Transverse colon (tissue), 4 donors: ENCODE results near the gene COX7A2. TPM values are rescaled to one million over a fixed set of nuclear protein-coding genes. Genes with fewer than 3 reads are reported as not detected.

Source experiments
- DNase-seq: peaks from one replicate; pipeline ENCODE4 v3.0.0-alpha.2; 2019
- H3K27ac ChIP-seq, 4 donors: fragments of 200-600 bp; sonication (generic); 2 replicates each; pipeline ENCODE4 v1.5.1; 2016 to 2018; ENCODE audit warnings: inconsistent platforms in 4 of 4
- H3K27me3 ChIP-seq: fragments of 200-600 bp; sonication (generic); 2 replicates; pipeline ENCODE4 v1.5.1; 2017; ENCODE audit warnings: inconsistent platforms
- H3K36me3 ChIP-seq, 4 donors: fragments of 200-600 bp; sonication (generic); 2 replicates each; pipeline ENCODE4 v1.5.1; 2017 to 2019; ENCODE audit warnings: inconsistent platforms in 4 of 4
- H3K4me1 ChIP-seq, 4 donors: fragments of 200-600 bp; sonication (generic); 2 replicates each; pipeline ENCODE4 v1.5.1; 2017 to 2020; ENCODE audit warnings: inconsistent platforms in 4 of 4
- H3K4me3 ChIP-seq, 4 donors: fragments of 200-600 bp; sonication (generic); 1 replicate in 1 of 4; 2 replicates in 3 of 4; pipeline versions ENCODE4 v1.5.1 to v1.6.1; 2017 to 2019; ENCODE audit warnings: inconsistent platforms in 4 of 4
- H3K9me3 ChIP-seq, 2 donors: fragments of 200-600 bp; sonication (generic); 2 replicates each; pipeline ENCODE4 v1.5.1; 2017 to 2019; ENCODE audit warnings: inconsistent platforms in 2 of 2
- EP300 ChIP-seq: sonication (generic); formaldehyde crosslinking; IDR thresholded peaks from one replicate; pipeline ENCODE4 v1.6.1; 2017; ENCODE audit warnings: antibody characterized with exemption, low read depth
- POLR2A ChIP-seq: fragments of 450-650 bp; IDR thresholded peaks from one replicate; pipeline ENCODE4 v1.6.1; 2016; ENCODE audit warnings: antibody characterized with exemption, mild to moderate bottlenecking, moderate library complexity
- POLR2AphosphoS5 ChIP-seq, 3 donors: sonication (generic); formaldehyde crosslinking; IDR thresholded peaks; one replicate each; pipeline ENCODE4 v1.6.1; 2016; ENCODE audit warnings: antibody characterized with exemption in 3 of 3
- WGBS, 2 donors: methylation state at CpG; one replicate each; pipeline ENCODE4 v1.1.5; 2018; ENCODE audit warnings: low coverage in 1 of 2; 5-methylcytosine and 5-hydroxymethylcytosine counted together
- in situ Hi-C, 4 donors: fragments of 200-750 bp; cut with MboI; loops; one replicate each; pipeline versions ENCODE4 v1.15.0 to v1.15.1; 2017; ENCODE audit warnings: low sequenced_read_pairs in 3 of 4, low pct_ligation_motif_present in 1 of 4, low pct_unique_long_range_greater_than_20kb in 1 of 4
- intact Hi-C: fragments of 100-400 bp; cut with DNase I; formaldehyde crosslinking; loops from one replicate; pipeline ENCODE4 v1.15.1; 2023; ENCODE audit warnings: low total_unique reads
- total RNA-seq, 4 donors: library from RNA; depleted of rRNA; stranded (reverse); fragments of >200 nt; gene quantifications; one replicate each; pipeline ENCODE4 v1.1.0, GENCODE V29; 2016
- TF ChIP-seq, protein P1 (sequence below), 5 experiments: fragments of 200-600 bp in 3 of 5; fragments of 450-650 bp in 2 of 5; sonication (generic) in 3 of 5; IDR thresholded peaks; 1 replicate in 2 of 5; 2 replicates in 3 of 5; pipeline ENCODE4 v1.5.1; 2016 to 2017; ENCODE audit warnings: antibody characterized with exemption in 5 of 5, inconsistent platforms in 3 of 5, mild to moderate bottlenecking in 2 of 5, moderate library complexity in 1 of 5

Gene COX7A2
- total RNA-seq, 4 donors from 2014 or later, result 146 to 469 (median 349) TPM

DNA sequence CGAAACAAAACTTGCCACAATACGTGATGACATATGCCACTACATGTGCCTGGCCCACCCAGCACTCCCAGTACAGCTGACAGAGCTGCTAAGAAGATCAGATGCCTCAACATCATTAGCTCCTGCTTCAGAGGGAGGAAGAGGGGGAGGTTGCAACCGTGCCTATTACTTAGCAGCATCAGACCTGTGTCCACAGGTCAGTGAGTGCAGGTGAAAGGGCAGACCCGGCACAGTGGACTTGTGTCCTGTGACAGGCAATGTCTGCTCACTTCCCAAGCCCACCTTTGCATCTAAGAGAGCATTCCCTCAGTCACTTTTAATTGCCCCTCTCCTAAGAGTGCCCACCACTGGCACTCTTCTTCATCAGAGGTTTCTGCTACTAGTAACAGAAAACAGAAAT lies 28.3 kb downstream of the COX7A2 start:
- TF ChIP-seq EP300, result no peak
- TF ChIP-seq POLR2A, result no peak
- TF ChIP-seq, protein P1, sequence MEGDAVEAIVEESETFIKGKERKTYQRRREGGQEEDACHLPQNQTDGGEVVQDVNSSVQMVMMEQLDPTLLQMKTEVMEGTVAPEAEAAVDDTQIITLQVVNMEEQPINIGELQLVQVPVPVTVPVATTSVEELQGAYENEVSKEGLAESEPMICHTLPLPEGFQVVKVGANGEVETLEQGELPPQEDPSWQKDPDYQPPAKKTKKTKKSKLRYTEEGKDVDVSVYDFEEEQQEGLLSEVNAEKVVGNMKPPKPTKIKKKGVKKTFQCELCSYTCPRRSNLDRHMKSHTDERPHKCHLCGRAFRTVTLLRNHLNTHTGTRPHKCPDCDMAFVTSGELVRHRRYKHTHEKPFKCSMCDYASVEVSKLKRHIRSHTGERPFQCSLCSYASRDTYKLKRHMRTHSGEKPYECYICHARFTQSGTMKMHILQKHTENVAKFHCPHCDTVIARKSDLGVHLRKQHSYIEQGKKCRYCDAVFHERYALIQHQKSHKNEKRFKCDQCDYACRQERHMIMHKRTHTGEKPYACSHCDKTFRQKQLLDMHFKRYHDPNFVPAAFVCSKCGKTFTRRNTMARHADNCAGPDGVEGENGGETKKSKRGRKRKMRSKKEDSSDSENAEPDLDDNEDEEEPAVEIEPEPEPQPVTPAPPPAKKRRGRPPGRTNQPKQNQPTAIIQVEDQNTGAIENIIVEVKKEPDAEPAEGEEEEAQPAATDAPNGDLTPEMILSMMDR (IDR thresholded peaks at IDR 0.05), result no peak
- TF ChIP-seq POLR2AphosphoS5 (IDR thresholded peaks at IDR 0.05), result no peak
- no peaks in the 10 kb centered on the region for H3K9me3 ChIP-seq

DNA sequence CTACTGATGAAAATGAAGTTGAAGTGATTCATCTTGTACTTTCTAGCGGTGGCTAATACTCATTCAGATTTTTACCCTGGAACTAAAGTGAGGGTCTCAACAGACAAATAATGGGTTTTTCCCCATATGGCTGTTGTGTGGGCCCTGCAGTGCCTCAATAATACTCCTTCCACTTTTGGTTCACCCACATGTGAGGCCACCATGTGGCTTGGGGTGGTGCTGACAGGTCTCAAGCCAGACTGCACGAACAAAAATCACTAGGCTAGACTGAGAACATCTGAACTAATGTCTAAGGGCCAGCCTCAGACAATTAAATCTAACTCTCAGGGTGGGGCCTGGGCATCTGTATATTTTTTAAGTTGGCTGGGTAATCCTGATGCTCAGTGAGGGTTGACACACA lies 29.9 kb downstream of the COX7A2 start:
- no peak overlapping the region for H3K4me3 ChIP-seq
- no peaks in the 10 kb centered on the region for H3K36me3 ChIP-seq
- no peak overlapping the region for H3K27ac ChIP-seq
- intact Hi-C loops (no loop called here), in situ Hi-C loops (loop anchor here (10.0 to 25.0 kb wide), 6 partner anchors 801 to 1476 kb away; no protein-coding TSS in a partner anchor)
- H3K4me1 ChIP-seq, result peaks cover 0 to 31% (median 10%) of the 10 kb centered on the region in 4 donors
- DNase-seq, result no peak
- no peaks in the 10 kb centered on the region for H3K9me3 ChIP-seq
- TF ChIP-seq POLR2AphosphoS5 (IDR thresholded peaks at IDR 0.05), result no peak
- no peak for TF ChIP-seq EP300
- no peak for TF ChIP-seq POLR2A
- TF ChIP-seq, protein P1 (IDR thresholded peaks at IDR 0.05), result no peak
- 74 to 100% methylated on average over 1 to 2 of the region's 2 CpGs for WGBS, 2 donors
- peaks cover under 1% of the 10 kb centered on the region for H3K27me3 ChIP-seq

More for the DNA sequence above, 28.3 kb downstream of the COX7A2 start:
- no peak for DNase-seq
- Histone ChIP-seq H3K27me3 (no peaks in the 10 kb centered on the region), H3K36me3 (no peaks in the 10 kb centered on the region), H3K4me3 (no peak overlapping the region), H3K4me1 (peaks cover 0 to 38% (median 7%) of the 10 kb centered on the region in 4 donors), H3K27ac (no peak overlapping the region)
- 71 to 100% methylated on average over 1 to 4 of the region's 4 CpGs for WGBS, 2 donors
- in situ Hi-C loops, result loop anchor here (10.0 to 25.0 kb wide), 6 partner anchors 803 to 1478 kb away; no protein-coding TSS in a partner anchor
- intact Hi-C loops, result loop anchor here (5.0 kb wide), 1 partner anchor 1543 kb away; no protein-coding TSS in a partner anchor

DNA sequence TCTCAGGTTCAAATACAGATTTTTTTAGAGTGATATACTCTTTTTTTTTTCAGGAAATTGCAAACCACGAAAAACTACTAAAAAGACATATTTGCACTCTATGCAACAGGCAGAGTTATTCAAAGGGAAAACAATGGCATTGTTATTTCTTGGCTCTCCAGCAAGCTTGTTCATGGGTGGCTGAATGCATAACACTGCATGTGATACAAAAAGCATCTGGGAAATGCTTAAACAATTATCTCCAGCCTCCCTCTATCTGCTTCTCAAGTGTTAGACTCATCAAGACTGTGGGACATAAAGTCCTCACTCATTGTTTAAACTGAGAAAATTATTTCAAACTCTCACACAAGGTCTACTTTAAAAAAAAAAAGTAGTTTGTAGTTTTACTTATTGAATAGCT lies 30.5 kb downstream of the COX7A2 start:
- H3K27me3 ChIP-seq, result peaks cover 6% of the 10 kb centered on the region
- WGBS, 2 donors, result 22 to 25% methylated on average over 1 of the region's 1 CpG
- H3K4me1 ChIP-seq, result peaks cover 4 to 37% (median 16%) of the 10 kb centered on the region in 4 donors
- intact Hi-C loops (no loop called here), in situ Hi-C loops (loop anchor here (10.0 to 25.0 kb wide), 6 partner anchors 801 to 1476 kb away; no protein-coding TSS in a partner anchor)
- TF ChIP-seq, protein P1 (IDR thresholded peaks at IDR 0.05), result no peak
- no peak for TF ChIP-seq POLR2AphosphoS5 (IDR thresholded peaks at IDR 0.05)
- TF ChIP-seq EP300, result no peak
- no peak for TF ChIP-seq POLR2A
- no peaks in the 10 kb centered on the region for H3K36me3 ChIP-seq
- no peak overlapping the region for H3K4me3 ChIP-seq
- no peak overlapping the region for H3K27ac ChIP-seq
- no peaks in the 10 kb centered on the region for H3K9me3 ChIP-seq
- no peak for DNase-seq

DNA sequence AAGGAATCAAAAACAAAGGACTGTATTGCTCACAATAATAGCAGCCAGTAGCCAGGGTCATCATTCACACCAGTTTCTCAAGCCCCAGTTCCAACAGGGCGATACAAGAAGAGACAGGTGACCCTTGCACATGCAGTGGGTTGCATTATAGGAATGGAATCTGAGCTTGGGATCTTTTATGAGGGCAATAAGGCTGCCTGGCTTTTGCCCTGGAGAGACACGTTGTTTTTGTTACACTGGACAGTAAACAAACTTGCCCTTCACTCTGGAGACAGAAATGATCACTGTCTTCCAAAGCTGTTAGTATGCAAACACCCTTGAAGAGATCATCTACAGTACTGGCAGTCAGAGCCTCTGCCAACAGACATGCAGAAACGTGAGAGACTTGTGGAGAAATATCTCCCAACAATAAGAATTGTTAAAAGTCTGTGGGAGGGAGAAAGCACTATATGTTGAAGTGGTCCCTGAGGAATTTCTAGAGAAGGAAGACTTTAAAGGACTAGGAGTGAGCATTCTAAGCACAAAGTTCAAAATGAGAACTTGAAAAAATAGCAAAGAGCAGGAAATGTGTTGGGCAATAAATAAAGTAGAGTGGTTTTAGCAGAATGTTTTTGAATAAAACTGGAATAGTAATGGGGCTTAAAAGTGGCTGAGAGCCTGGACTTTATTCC lies 31.5 kb downstream of the COX7A2 start:
- peak; percentile 30 for DNase-seq
- H3K27me3 ChIP-seq, result peaks cover 15% of the 10 kb centered on the region
- peak overlapping the region in 3 of 4 donors; percentile 24 to 48 (median 26) for H3K27ac ChIP-seq
- H3K36me3 ChIP-seq, result no peaks in the 10 kb centered on the region
- TF ChIP-seq POLR2A (no peak), POLR2AphosphoS5 (IDR thresholded peaks at IDR 0.05) (peak in 2 of 3 donors; percentile 19 to 35)
- no peaks in the 10 kb centered on the region for H3K9me3 ChIP-seq
- intact Hi-C loops, result no loop called here
- in situ Hi-C loops, result loop anchor here (10.0 to 25.0 kb wide), 6 partner anchors 800 to 1475 kb away; no protein-coding TSS in a partner anchor
- WGBS, 2 donors, result 0 to 14% methylated on average over 2 to 3 of the region's 3 CpGs
- peaks cover 4 to 34% (median 18%) of the 10 kb centered on the region in 4 donors for H3K4me1 ChIP-seq
- no peak overlapping the region for H3K4me3 ChIP-seq
